ENCODE measurements around the gene SP1. TPM values are rescaled to one million over a fixed set of nuclear protein-coding genes. Genes with fewer than 3 reads are reported as not detected.
"Not testable (repeated sequence)": the region's sequence is repeated elsewhere in the genome, so short reads cannot be mapped to it uniquely, and the experiment has no call there.

Gene SP1
- total RNA-seq, 1 experiment from 2014 or later, result 96.8 TPM

DNA sequence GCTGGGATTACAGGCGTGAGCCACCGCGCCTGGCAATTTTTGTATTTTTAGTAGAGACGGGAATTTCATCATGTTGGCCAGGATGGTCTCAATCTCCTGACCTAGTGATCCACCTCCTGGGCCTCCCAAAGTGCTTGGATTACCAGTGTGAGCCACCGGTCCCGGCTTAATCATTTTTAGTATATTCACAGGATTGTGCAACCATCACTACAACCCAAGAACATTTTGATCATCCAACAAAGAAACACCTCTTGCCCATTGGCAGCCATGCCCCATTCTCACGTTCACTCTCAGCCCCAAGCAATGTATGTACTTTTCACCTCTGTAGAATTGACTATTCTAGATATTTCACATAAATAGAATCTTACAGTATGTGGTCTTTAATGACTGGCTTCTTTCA is 19.9 kb downstream of the SP1 start:
- ATAC-seq, result no peak
- no peak overlapping the region for H3K9ac ChIP-seq (ENCODE audit: low read length)
- no peak for TF ChIP-seq SP1 (IDR thresholded peaks at IDR 0.05; ENCODE audit: low read depth)
- TF ChIP-seq, protein P1, sequence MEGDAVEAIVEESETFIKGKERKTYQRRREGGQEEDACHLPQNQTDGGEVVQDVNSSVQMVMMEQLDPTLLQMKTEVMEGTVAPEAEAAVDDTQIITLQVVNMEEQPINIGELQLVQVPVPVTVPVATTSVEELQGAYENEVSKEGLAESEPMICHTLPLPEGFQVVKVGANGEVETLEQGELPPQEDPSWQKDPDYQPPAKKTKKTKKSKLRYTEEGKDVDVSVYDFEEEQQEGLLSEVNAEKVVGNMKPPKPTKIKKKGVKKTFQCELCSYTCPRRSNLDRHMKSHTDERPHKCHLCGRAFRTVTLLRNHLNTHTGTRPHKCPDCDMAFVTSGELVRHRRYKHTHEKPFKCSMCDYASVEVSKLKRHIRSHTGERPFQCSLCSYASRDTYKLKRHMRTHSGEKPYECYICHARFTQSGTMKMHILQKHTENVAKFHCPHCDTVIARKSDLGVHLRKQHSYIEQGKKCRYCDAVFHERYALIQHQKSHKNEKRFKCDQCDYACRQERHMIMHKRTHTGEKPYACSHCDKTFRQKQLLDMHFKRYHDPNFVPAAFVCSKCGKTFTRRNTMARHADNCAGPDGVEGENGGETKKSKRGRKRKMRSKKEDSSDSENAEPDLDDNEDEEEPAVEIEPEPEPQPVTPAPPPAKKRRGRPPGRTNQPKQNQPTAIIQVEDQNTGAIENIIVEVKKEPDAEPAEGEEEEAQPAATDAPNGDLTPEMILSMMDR (IDR thresholded peaks at IDR 0.05 in 2 of 3, conservative IDR thresholded peaks at IDR 0.05 in 1 of 3; ENCODE audit: borderline replicate concordance in 1 of 3, insufficient read depth in 1 of 3, low read depth in 2 of 3, low read length in 2 of 3), result no peak
- no peak for TF ChIP-seq EGR1 (IDR thresholded peaks at IDR 0.05; ENCODE audit: low read depth)
- no peak for TF ChIP-seq CEBPB (IDR thresholded peaks at IDR 0.05; ENCODE audit: low read depth)
- TF ChIP-seq, protein P2, sequence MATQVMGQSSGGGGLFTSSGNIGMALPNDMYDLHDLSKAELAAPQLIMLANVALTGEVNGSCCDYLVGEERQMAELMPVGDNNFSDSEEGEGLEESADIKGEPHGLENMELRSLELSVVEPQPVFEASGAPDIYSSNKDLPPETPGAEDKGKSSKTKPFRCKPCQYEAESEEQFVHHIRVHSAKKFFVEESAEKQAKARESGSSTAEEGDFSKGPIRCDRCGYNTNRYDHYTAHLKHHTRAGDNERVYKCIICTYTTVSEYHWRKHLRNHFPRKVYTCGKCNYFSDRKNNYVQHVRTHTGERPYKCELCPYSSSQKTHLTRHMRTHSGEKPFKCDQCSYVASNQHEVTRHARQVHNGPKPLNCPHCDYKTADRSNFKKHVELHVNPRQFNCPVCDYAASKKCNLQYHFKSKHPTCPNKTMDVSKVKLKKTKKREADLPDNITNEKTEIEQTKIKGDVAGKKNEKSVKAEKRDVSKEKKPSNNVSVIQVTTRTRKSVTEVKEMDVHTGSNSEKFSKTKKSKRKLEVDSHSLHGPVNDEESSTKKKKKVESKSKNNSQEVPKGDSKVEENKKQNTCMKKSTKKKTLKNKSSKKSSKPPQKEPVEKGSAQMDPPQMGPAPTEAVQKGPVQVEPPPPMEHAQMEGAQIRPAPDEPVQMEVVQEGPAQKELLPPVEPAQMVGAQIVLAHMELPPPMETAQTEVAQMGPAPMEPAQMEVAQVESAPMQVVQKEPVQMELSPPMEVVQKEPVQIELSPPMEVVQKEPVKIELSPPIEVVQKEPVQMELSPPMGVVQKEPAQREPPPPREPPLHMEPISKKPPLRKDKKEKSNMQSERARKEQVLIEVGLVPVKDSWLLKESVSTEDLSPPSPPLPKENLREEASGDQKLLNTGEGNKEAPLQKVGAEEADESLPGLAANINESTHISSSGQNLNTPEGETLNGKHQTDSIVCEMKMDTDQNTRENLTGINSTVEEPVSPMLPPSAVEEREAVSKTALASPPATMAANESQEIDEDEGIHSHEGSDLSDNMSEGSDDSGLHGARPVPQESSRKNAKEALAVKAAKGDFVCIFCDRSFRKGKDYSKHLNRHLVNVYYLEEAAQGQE (IDR thresholded peaks at IDR 0.05; ENCODE audit: low read depth), result no peak
- TF ChIP-seq TCF7L2 (IDR thresholded peaks at IDR 0.05; ENCODE audit: borderline replicate concordance, extremely low read depth, insufficient read depth, insufficient read length), result no peak
- no peak for TF ChIP-seq FOSL1 (IDR thresholded peaks at IDR 0.05; ENCODE audit: low read depth)
- no peak for TF ChIP-seq ELF1 (IDR thresholded peaks at IDR 0.05; ENCODE audit: borderline replicate concordance, low read depth)
- TF ChIP-seq POLR2A (IDR thresholded peaks at IDR 0.05; ENCODE audit: borderline replicate concordance, extremely low read depth, insufficient read depth, insufficient read length), result no peak
- no peak for TF ChIP-seq EZH2phosphoT487 (IDR thresholded peaks at IDR 0.05; ENCODE audit: borderline replicate concordance)
- no peak for TF ChIP-seq CBX3 (IDR thresholded peaks at IDR 0.05; ENCODE audit: low read depth)
- no peak for TF ChIP-seq YY1 (IDR thresholded peaks at IDR 0.05; ENCODE audit: extremely low read depth, insufficient replicate concordance, low read depth, low read length)
- TF ChIP-seq, protein P3, sequence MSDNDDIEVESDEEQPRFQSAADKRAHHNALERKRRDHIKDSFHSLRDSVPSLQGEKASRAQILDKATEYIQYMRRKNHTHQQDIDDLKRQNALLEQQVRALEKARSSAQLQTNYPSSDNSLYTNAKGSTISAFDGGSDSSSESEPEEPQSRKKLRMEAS (IDR thresholded peaks at IDR 0.05), result no peak
- no peak for TF ChIP-seq RAD21 (IDR thresholded peaks at IDR 0.05; ENCODE audit: low read depth)
- no peak for TF ChIP-seq ZFX (IDR thresholded peaks at IDR 0.05)
- TF ChIP-seq, protein P4, sequence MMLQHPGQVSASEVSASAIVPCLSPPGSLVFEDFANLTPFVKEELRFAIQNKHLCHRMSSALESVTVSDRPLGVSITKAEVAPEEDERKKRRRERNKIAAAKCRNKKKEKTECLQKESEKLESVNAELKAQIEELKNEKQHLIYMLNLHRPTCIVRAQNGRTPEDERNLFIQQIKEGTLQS (IDR thresholded peaks at IDR 0.05), result no peak
- H3K36me3 ChIP-seq (ENCODE audit: control insufficient read depth in 1 of 2, insufficient read depth in 2 of 2, low read length in 2 of 2), result peaks cover 0 to 2% of the 10 kb centered on the region in 2 experiments; a peak in 1 of 4 replicates
- H3K27ac ChIP-seq (ENCODE audit: low read depth, low read length), result no peak overlapping the region
- no TSS peak for BruUV-seq (replicated peaks)
- H3K4me2 ChIP-seq (ENCODE audit: low read length), result no peak overlapping the region
- intact Hi-C loops (cut with micrococcal nuclease), result no loop called here
- 0 out of 2 replicates have a peak, but pooled peaks cover 4% of the 10 kb centered on the region for H4K20me1 ChIP-seq (ENCODE audit: insufficient read depth)
- no peak overlapping the region for H3K4me3 ChIP-seq (replicated peaks in 1 of 2; ENCODE audit: low read depth in 1 of 2, low read length in 2 of 2)
- DNase-seq (ENCODE audit: low read depth, low spot score), result no peak
- H3K79me2 ChIP-seq (ENCODE audit: insufficient read depth, low read length), result peaks cover 92% of the 10 kb centered on the region
- H3K9me3 ChIP-seq (ENCODE audit: control insufficient read depth in 1 of 2, insufficient read depth in 1 of 2, low read depth in 1 of 2, low read length in 2 of 2), result no peaks in the 10 kb centered on the region
- ChIA-PET CTCF (no interaction called here), RAD21 (ENCODE audit: low non-redundant PET in 1 of 2, low total read pairs in 2 of 2, uncharacterized antibody in 2 of 2, unreplicated experiment in 2 of 2) (no interaction called here), POLR2A (no interaction called here)
- no peaks in the 10 kb centered on the region for H3K27me3 ChIP-seq (ENCODE audit: insufficient read depth, low read length)
- H2AFZ ChIP-seq (ENCODE audit: low read depth, low read length, poor library complexity, severe bottlenecking), result no peak overlapping the region
- no peaks in the 10 kb centered on the region; a peak in 1 of 4 replicates for H3K4me1 ChIP-seq (ENCODE audit: control insufficient read depth in 1 of 2, insufficient read depth in 2 of 2, low read length in 2 of 2)
- no peaks in the 10 kb centered on the region for H3K9me2 ChIP-seq (ENCODE audit: insufficient read depth)

DNA sequence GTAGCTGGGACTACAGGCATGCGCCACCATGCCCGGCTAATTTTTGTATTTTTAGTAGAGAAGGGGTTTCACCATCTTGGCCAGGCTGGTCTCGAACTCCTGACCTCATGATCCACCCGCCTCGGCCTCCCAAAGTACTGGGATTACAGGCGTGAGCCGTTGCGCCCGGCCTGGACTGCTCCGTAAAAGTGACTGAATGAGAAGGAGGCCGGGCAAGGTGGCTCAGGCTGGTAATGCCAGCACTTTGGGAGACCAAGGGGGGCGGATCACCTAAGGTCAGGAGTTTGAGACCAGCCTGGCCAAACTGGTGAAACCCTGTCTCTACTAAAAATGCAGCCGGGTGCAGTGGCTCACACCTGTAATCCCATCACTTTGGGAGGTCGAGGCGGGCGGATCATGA is 22.4 kb downstream of the SP1 start:
- H3K4me1 ChIP-seq (ENCODE audit: control insufficient read depth in 1 of 2, insufficient read depth in 2 of 2, low read length in 2 of 2); H3K9me3 ChIP-seq (ENCODE audit: control insufficient read depth in 1 of 2, insufficient read depth in 1 of 2, low read depth in 1 of 2, low read length in 2 of 2); RAD21 ChIA-PET (ENCODE audit: low non-redundant PET in 1 of 2, low total read pairs in 2 of 2, uncharacterized antibody in 2 of 2, unreplicated experiment in 2 of 2); H3K36me3 ChIP-seq (ENCODE audit: control insufficient read depth in 1 of 2, insufficient read depth in 2 of 2, low read length in 2 of 2); H4K20me1 ChIP-seq (ENCODE audit: insufficient read depth); H2AFZ ChIP-seq (ENCODE audit: low read depth, low read length, poor library complexity, severe bottlenecking); POLR2A ChIA-PET; ATAC-seq; DNase-seq (ENCODE audit: low read depth, low spot score); H3K4me2 ChIP-seq (ENCODE audit: low read length); H3K27ac ChIP-seq (ENCODE audit: low read depth, low read length); H3K9ac ChIP-seq (ENCODE audit: low read length); H3K9me2 ChIP-seq (ENCODE audit: insufficient read depth); BruUV-seq (replicated peaks); H3K4me3 ChIP-seq (replicated peaks in 1 of 2; ENCODE audit: low read depth in 1 of 2, low read length in 2 of 2); intact Hi-C loops (cut with micrococcal nuclease); H3K27me3 ChIP-seq (ENCODE audit: insufficient read depth, low read length): not testable (repeated sequence)
- CTCF ChIA-PET, result interaction anchor here (1.3 kb wide), 1 partner anchor 50 kb away, joined by 4 read pairs; no protein-coding TSS in a partner anchor
- peaks cover 87% of the 10 kb centered on the region for H3K79me2 ChIP-seq (ENCODE audit: insufficient read depth, low read length)
